ENCODE results near the gene CYB561D2.

Gene CYB561D2

DNA sequence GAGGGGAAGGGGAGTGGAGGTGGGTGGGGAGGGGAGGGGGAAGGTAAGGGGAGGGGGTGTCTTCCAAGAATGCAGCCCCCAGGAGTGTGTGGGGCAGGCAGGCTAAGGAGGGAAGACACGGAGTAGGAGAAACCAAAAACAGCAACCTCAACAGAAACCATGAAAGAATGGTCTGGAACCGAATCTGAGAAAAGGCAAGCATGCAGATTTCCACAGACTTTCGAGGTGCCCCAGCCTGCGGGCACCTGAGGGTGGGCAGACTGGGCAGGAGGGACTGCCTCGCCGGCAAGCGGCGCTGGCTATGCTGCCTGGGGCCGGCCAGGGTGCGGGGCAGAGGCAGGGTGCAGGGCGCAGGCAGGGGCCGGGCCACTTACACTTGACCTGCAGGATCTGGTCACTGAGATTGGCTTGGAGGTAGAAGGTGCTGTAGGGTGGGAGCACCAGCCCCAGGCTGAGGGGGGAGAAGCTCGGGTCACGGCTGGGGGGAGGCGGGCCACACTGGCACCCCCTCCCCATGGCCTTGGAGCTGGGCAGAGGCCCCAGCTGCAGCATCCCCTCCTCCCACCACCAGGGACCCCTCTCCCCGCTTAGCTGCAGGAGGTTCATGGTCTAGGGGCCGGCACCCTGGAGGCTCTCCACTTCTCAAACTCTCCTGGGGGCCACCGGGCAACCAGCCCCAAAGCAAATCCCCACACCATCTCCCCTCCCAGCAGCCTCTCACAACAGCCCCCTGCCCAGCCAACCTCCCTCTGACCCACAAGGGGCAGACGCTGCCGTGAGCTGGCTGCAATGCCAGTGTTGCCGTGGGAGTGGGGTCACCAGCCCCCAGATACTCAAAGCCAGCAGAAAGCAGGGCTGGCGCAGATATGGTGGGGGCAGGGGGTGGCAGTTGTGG is 23.9 kb downstream of the CYB561D2 start:
- H3K9ac ChIP-seq (ENCODE audit: low read length): no peak overlapping the region
- no peaks in the 10 kb centered on the region for H3K9me3 ChIP-seq (ENCODE audit: control insufficient read depth, low read depth, low read length)
- no peak overlapping the region for H3K27ac ChIP-seq (ENCODE audit: low read length)
- H3K36me3 ChIP-seq (ENCODE audit: control insufficient read depth, low read depth, low read length): no peaks in the 10 kb centered on the region
- peaks cover 14% of the 10 kb centered on the region for H3K4me1 ChIP-seq (ENCODE audit: control insufficient read depth, low read depth, low read length)
- H3K4me3 ChIP-seq (ENCODE audit: low read length): no peak overlapping the region
- no peaks in the 10 kb centered on the region for H3K27me3 ChIP-seq (ENCODE audit: control insufficient read depth, insufficient read depth, low read length)

DNA sequence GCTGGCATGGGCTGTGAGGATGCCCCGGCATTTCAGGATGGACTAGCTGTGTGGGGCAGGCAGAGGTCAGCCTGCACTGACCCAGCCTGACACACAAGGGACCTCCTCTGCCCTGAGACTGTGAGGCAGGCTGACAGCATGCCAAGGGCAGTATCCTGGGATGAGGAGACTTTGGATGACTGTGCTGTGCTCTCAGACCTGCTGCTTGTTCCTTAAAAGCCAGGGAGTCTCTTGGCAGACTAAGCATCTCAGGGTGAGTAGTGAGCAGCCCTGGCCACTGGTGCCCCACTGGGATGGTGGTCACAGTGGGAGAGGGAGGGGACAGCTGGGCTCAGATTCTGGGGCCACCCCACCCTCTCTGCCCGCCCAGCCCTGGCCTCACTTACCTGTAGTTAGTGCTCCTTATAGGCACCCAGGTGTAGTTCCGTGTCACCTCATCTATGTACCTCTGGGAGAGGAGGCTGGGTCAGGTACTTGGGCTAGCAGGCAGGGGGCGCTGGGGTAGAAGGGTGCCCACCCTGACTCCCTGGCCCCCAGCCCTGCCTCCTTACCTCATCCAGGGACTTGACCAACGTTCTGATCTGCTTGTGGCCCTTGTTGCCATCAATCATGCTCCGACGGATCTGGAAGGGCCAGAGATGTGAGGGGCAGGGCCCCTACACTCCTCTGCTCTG is 24.7 kb downstream of the CYB561D2 start:
- Histone ChIP-seq H3K27ac (ENCODE audit: low read length) (no peak overlapping the region), H3K9ac (ENCODE audit: low read length) (no peak overlapping the region), H3K4me1 (ENCODE audit: control insufficient read depth, low read depth, low read length) (peaks cover 14% of the 10 kb centered on the region), H3K36me3 (ENCODE audit: control insufficient read depth, low read depth, low read length) (no peaks in the 10 kb centered on the region), H3K4me3 (ENCODE audit: low read length) (no peak overlapping the region), H3K9me3 (ENCODE audit: control insufficient read depth, low read depth, low read length) (no peaks in the 10 kb centered on the region), H3K27me3 (ENCODE audit: control insufficient read depth, insufficient read depth, low read length) (no peaks in the 10 kb centered on the region)

DNA sequence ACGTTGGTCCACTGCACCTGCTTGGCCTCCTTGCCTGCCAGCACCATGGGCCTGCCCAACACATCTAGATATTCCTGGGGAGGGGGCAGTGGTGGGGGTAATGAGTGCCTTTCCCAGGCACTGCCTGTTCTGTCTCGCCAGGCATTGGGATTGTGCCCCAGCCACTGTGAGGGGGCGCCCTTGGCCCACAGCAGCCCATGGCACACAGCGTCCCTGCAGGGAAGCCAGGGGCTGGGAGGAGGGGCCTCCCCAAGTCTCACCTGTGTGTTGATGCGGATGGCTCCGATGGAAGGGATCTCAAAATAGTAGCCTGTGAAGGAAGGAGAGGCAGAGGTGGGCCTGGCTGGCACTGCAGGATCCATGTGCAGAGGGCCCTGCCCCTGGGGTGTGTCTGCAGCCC is 27.4 kb downstream of the CYB561D2 start:
- no peak overlapping the region for H3K9ac ChIP-seq (ENCODE audit: low read length)
- H3K4me3 ChIP-seq (ENCODE audit: low read length): no peak overlapping the region
- no peaks in the 10 kb centered on the region for H3K36me3 ChIP-seq (ENCODE audit: control insufficient read depth, low read depth, low read length)
- H3K9me3 ChIP-seq (ENCODE audit: control insufficient read depth, low read depth, low read length): no peaks in the 10 kb centered on the region
- H3K27ac ChIP-seq (ENCODE audit: low read length): no peak overlapping the region
- peaks cover 5% of the 10 kb centered on the region for H3K4me1 ChIP-seq (ENCODE audit: control insufficient read depth, low read depth, low read length)
- no peaks in the 10 kb centered on the region for H3K27me3 ChIP-seq (ENCODE audit: control insufficient read depth, insufficient read depth, low read length)

DNA sequence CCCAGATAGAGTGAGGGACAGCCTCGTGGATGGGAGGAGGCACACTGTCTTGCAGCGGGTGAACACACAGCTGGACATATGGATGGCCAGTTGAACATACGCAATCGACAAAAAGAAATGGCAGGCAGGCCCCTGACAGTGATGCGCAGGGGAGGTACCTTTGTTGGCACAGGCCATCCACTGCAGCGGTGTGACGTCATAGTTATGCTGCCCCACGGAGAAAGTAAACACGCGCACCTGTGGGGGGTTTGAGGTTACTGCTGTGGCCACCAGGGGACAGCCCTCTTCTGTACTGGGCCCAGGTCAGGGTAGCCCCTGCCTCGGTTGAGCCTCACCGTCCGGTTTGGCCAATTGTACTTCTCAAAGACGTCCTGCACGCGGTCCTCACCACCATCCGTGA is 28.1 kb downstream of the CYB561D2 start:
- H3K36me3 ChIP-seq (ENCODE audit: control insufficient read depth, low read depth, low read length): no peaks in the 10 kb centered on the region
- no peak overlapping the region for H3K27ac ChIP-seq (ENCODE audit: low read length)
- no peak overlapping the region for H3K9ac ChIP-seq (ENCODE audit: low read length)
- no peaks in the 10 kb centered on the region for H3K27me3 ChIP-seq (ENCODE audit: control insufficient read depth, insufficient read depth, low read length)
- H3K4me3 ChIP-seq (ENCODE audit: low read length): no peak overlapping the region
- H3K4me1 ChIP-seq (ENCODE audit: control insufficient read depth, low read depth, low read length): peaks cover 5% of the 10 kb centered on the region
- no peaks in the 10 kb centered on the region for H3K9me3 ChIP-seq (ENCODE audit: control insufficient read depth, low read depth, low read length)

DNA sequence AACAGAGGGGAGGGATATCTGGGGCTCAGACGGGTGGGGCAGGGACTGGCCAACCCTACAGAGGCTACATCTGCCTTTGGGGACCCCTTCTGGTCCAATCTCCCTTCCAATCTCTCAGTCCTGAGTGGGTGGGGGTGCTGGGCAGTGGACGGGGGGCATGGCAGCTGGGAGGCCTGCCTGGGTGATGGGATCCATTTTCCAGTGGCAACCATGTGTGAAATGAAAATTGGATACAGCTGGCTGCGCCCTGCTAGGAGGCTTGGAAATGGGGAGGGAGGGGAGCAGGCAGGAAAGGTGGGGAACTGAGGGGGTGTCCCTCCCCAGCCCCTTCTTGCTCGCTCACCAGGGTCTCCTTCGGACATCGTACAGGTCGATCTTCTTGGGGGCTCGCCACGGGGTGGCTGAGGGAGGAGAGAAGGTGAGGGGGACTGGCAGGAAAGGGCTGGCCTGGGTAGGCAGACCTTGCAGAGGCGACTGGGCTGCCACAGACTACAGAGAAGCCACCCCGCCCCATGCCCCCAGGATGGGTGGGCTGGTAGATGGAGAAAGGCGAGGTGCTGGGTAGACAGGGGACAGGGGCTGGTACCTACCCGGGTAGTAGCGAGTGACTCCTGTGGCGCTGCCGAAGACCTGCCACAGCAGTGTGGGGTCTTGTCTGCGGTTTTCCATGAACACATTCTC is 29.9 kb downstream of the CYB561D2 start:
- no peaks in the 10 kb centered on the region for H3K36me3 ChIP-seq (ENCODE audit: control insufficient read depth, low read depth, low read length)
- no peak overlapping the region for H3K4me3 ChIP-seq (ENCODE audit: low read length)
- no peaks in the 10 kb centered on the region for H3K27me3 ChIP-seq (ENCODE audit: control insufficient read depth, insufficient read depth, low read length)
- no peak overlapping the region for H3K9ac ChIP-seq (ENCODE audit: low read length)
- no peak overlapping the region for H3K27ac ChIP-seq (ENCODE audit: low read length)
- no peaks in the 10 kb centered on the region for H3K9me3 ChIP-seq (ENCODE audit: control insufficient read depth, low read depth, low read length)
- H3K4me1 ChIP-seq (ENCODE audit: control insufficient read depth, low read depth, low read length): no peaks in the 10 kb centered on the region

DNA sequence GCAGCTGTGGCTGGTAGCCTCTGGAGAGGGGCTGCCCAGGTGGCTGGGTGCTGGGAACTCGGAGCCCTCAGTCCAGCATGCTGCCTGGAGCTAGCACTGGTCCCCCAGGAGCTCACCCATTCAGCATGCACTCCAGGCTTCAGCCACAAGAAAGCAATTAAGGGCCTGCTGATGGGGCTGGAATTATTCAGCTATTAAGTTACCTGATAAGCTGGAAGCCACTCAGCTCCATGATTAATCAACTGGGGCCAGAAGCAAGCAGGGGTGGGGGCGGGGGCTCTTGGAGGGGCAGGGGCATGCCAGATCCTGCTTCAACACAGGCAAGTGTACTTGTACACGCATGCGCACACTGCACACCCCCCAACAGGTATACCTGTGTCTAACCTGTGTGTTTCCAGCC is 30.7 kb downstream of the CYB561D2 start:
- no peaks in the 10 kb centered on the region for H3K27me3 ChIP-seq (ENCODE audit: control insufficient read depth, insufficient read depth, low read length)
- H3K27ac ChIP-seq (ENCODE audit: low read length): no peak overlapping the region
- H3K9me3 ChIP-seq (ENCODE audit: control insufficient read depth, low read depth, low read length): no peaks in the 10 kb centered on the region
- no peak overlapping the region for H3K9ac ChIP-seq (ENCODE audit: low read length)
- H3K4me1 ChIP-seq (ENCODE audit: control insufficient read depth, low read depth, low read length): no peaks in the 10 kb centered on the region
- H3K4me3 ChIP-seq (ENCODE audit: low read length): no peak overlapping the region
- H3K36me3 ChIP-seq (ENCODE audit: control insufficient read depth, low read depth, low read length): no peaks in the 10 kb centered on the region

GRCh38 chr3:50382722-50383121 is 32.1 kb downstream of the CYB561D2 start:
- Histone ChIP-seq H3K9me3 (ENCODE audit: control insufficient read depth, low read depth, low read length) (no peaks in the 10 kb centered on the region), H3K36me3 (ENCODE audit: control insufficient read depth, low read depth, low read length) (no peaks in the 10 kb centered on the region), H3K9ac (ENCODE audit: low read length) (no peak overlapping the region), H3K4me1 (ENCODE audit: control insufficient read depth, low read depth, low read length) (no peaks in the 10 kb centered on the region), H3K4me3 (ENCODE audit: low read length) (no peak overlapping the region), H3K27ac (ENCODE audit: low read length) (no peak overlapping the region), H3K27me3 (ENCODE audit: control insufficient read depth, insufficient read depth, low read length) (no peaks in the 10 kb centered on the region)

DNA sequence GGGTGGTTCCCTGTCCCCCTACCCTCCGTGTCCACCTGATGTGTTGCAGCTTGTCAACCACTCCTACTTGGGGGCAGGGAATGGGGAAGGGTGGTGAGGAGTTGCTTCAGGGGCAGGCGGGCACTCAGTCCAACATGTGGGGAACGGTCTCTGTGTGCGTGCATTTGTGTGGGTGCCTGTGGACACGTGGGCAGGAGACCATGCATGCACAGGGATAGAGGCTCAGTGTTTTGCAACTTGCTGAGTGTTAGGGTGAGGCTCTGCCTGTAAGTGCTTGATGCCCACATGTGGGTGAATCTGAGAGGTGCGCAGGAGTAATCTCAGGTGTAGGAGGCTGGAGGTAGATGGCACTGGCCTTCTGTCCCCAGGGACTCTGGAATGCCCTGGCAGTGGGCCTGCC is 33.1 kb downstream of the CYB561D2 start:
- H3K36me3 ChIP-seq (ENCODE audit: control insufficient read depth, low read depth, low read length): no peaks in the 10 kb centered on the region
- H3K4me1 ChIP-seq (ENCODE audit: control insufficient read depth, low read depth, low read length): no peaks in the 10 kb centered on the region
- H3K4me3 ChIP-seq (ENCODE audit: low read length): no peak overlapping the region
- H3K9me3 ChIP-seq (ENCODE audit: control insufficient read depth, low read depth, low read length): no peaks in the 10 kb centered on the region
- no peaks in the 10 kb centered on the region for H3K27me3 ChIP-seq (ENCODE audit: control insufficient read depth, insufficient read depth, low read length)
- H3K9ac ChIP-seq (ENCODE audit: low read length): no peak overlapping the region
- H3K27ac ChIP-seq (ENCODE audit: low read length): no peak overlapping the region

DNA sequence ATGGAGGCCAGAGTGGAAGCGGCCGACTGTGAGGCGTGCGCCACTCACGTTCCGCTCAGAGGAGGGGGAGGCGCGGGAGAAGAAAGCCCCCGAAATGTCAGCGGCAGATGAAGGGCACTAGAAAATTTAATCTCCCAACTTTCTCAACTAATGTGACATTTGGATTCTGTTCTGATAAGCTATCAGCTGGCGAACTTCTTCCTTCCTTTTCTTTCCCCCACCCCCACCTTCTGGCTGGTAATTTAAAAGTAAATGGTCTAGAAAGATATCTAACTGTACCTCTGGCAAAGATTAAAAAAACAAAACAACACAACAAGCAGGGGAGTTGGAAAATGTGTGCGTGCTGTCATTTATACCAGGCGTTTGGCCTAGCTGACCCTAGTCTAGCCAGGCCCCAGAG is 35.1 kb downstream of the CYB561D2 start:
- Histone ChIP-seq H3K27ac (ENCODE audit: low read length) (no peak overlapping the region), H3K4me3 (ENCODE audit: low read length) (no peak overlapping the region), H3K27me3 (ENCODE audit: control insufficient read depth, insufficient read depth, low read length) (no peaks in the 10 kb centered on the region), H3K4me1 (ENCODE audit: control insufficient read depth, low read depth, low read length) (no peaks in the 10 kb centered on the region), H3K36me3 (ENCODE audit: control insufficient read depth, low read depth, low read length) (no peaks in the 10 kb centered on the region), H3K9me3 (ENCODE audit: control insufficient read depth, low read depth, low read length) (no peaks in the 10 kb centered on the region), H3K9ac (ENCODE audit: low read length) (no peak overlapping the region)

GRCh38 chr3:50388016-50388719 is 37.5 kb downstream of the CYB561D2 start:
- H3K9me3 ChIP-seq (ENCODE audit: control insufficient read depth, low read depth, low read length): no peaks in the 10 kb centered on the region
- no peaks in the 10 kb centered on the region for H3K4me1 ChIP-seq (ENCODE audit: control insufficient read depth, low read depth, low read length)
- H3K9ac ChIP-seq (ENCODE audit: low read length): no peak overlapping the region
- H3K4me3 ChIP-seq (ENCODE audit: low read length): no peak overlapping the region
- no peaks in the 10 kb centered on the region for H3K27me3 ChIP-seq (ENCODE audit: control insufficient read depth, insufficient read depth, low read length)
- H3K27ac ChIP-seq (ENCODE audit: low read length): no peak overlapping the region
- H3K36me3 ChIP-seq (ENCODE audit: control insufficient read depth, low read depth, low read length): no peaks in the 10 kb centered on the region

GRCh38 chr3:50388720-50389413 is 38.2 kb downstream of the CYB561D2 start:
- no peaks in the 10 kb centered on the region for H3K36me3 ChIP-seq (ENCODE audit: control insufficient read depth, low read depth, low read length)
- H3K9me3 ChIP-seq (ENCODE audit: control insufficient read depth, low read depth, low read length): no peaks in the 10 kb centered on the region
- H3K27ac ChIP-seq (ENCODE audit: low read length): no peak overlapping the region
- no peaks in the 10 kb centered on the region for H3K27me3 ChIP-seq (ENCODE audit: control insufficient read depth, insufficient read depth, low read length)
- no peaks in the 10 kb centered on the region for H3K4me1 ChIP-seq (ENCODE audit: control insufficient read depth, low read depth, low read length)
- no peak overlapping the region for H3K9ac ChIP-seq (ENCODE audit: low read length)
- no peak overlapping the region for H3K4me3 ChIP-seq (ENCODE audit: low read length)

Data from iPS-18a (cell line).